Fibroblast of the aortic adventitia (primary cell): ENCODE data around the gene TENT4A. TPM values are rescaled to one million over a fixed set of nuclear protein-coding genes. Genes with fewer than 3 reads are reported as not detected.

Experiments used
- DNase-seq: peaks from one replicate; pipeline ENCODE4 v3.0.0-alpha.2; 2010; ENCODE audit warnings: low read depth
- H3K4me3 ChIP-seq: 2 replicates; pipeline ENCODE4 v1.5.1; 2011; ENCODE audit warnings: low read depth, mild to moderate bottlenecking, control low read depth, low read length, moderate library complexity
- CTCF ChIP-seq: IDR thresholded peaks from 2 replicates; pipeline ENCODE4 v1.5.1; 2011; ENCODE audit warnings: mild to moderate bottlenecking, low read length, control low read depth, inconsistent platforms; ENCODE audit not compliant: insufficient read depth
- total RNA-seq: library from RNA; depleted of rRNA; stranded (reverse); fragments of >200 nt; gene quantifications from 2 replicates; pipeline ENCODE4 v1.2.3, GENCODE V29; 2012; ENCODE audit warnings: low replicate concordance

TENT4A gene
- total RNA-seq, 1 donor: 21.4 TPM

DNA sequence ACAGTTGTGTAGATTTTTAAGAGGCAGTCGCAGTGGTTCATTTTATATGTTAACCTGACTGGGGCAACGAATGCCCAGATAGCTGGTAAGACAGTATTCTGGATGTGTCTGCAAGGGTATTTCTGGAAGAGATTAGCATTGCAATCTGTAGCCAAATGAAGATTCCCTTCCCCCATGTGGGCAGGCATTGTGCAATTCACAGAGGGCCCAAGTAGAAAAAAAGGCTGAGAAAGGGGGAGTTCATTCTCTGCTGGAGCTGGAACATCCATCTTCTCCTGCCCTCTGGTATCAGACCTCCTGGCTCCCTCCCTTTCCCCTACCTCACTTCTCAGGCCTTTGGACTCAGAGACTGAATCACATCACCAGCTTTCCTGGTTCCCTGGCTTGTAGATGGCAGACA, 70.6 kb downstream of the TENT4A start:
- DNase-seq: no peak
- H3K4me3 ChIP-seq: no peak overlapping the region
- no peak for TF ChIP-seq CTCF

- TF ChIP-seq CTCF: no peak
- DNase-seq: no peak
- no peak overlapping the region for H3K4me3 ChIP-seq
These were observed 71.2 kb downstream of the TENT4A start for GRCh38 chr5:6784481-6784880.

GRCh38 chr5:6785161-6785860, 72.1 kb downstream of the TENT4A start:
- H3K4me3 ChIP-seq: no peak overlapping the region
- DNase-seq: no peak
- no peak for TF ChIP-seq CTCF

DNA sequence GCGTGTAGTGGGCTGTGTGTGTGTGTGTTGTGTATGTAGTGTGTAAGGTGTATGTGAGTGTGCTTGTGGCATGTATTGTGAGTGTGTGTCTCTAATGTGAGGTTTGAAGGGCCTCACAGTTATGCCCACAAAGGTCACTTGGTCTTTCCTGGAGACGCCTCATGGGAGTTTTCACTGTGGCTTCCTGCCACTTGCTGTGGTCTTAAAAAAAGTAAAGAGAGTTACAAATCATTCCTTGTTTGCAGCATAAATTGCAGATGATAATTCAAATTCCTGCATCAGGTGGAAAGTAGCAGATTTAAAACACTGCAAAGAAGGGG, 72.6 kb downstream of the TENT4A start:
- H3K4me3 ChIP-seq: no peak overlapping the region
- DNase-seq: no peak
- no peak for TF ChIP-seq CTCF

DNA sequence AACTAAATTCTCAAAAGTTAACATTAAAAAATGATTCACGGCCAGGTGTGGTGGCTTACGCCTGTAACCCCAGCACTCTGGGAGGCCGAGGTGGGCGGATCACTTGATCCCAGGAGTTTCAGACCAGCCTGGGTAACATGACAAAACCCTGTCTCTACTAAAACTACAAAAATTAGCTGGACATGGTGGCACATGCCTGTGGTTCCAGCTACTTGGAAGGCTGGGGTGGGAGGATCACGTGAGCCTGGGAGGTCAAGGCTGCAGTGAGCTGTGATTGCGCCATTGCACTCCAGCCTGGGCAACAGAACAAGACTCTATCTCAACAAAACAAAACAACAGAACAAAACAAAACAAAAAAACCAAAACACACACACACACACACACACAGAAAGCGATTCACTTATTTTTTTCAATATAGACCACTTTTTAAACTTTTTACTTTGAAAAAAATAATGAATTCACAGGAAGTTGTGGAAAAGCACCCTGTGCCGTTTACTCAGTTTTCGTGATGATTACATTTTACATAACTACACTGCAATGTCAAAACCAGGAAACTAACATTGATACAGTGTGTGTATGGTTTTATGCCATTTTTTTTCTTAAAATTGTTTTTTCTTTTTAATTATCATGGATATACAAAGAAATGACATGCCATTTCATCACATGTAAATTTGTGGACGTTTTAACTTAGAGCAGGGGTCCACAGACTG, 73.7 kb downstream of the TENT4A start:
- no peak for TF ChIP-seq CTCF
- H3K4me3 ChIP-seq: no peak overlapping the region
- DNase-seq: no peak

GRCh38 chr5:6787941-6788340, 74.7 kb downstream of the TENT4A start:
- H3K4me3 ChIP-seq: no peak overlapping the region
- DNase-seq: no peak
- TF ChIP-seq CTCF: no peak
